Measurements from ENCODE around the gene FIBCD1.
"Not testable (repeated sequence)": the region's sequence is repeated elsewhere in the genome, so short reads cannot be mapped to it uniquely, and the experiment has no call there.

The FIBCD1 gene

DNA sequence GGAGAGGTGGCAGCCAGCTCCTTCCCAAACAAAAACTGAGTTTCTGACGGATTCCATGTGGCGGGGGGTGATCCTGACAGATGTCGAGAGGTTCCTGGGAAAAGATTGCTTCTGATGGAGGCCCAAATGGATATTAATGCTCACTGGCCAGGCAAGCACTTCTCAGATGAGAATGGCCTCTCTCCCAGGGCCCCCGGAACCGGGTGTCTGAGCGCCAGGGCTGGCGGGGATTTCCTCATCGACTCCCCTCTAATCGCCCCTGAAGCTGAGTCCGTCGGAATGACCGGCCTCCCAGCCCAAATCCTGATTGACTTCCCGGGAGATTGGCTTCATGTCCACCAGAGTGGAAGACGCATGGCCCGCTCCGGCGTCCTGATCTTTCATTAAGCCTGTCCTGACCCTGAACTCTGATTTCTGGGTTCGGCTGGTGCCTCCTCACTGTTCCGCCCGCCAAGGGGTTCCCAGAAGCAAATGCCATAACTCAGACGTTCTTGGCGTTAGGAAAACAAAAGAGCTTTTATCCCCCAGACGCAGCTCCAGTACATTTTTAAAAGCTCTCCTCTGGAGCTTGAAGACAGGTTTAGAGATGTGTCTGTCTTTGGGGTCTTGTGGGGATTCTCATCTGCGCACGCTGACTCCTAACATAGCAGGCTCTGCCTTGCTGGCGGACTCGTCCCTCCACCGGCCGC lies 17.6 kb downstream of the FIBCD1 start:
- FAIRE-seq, result no peak

DNA sequence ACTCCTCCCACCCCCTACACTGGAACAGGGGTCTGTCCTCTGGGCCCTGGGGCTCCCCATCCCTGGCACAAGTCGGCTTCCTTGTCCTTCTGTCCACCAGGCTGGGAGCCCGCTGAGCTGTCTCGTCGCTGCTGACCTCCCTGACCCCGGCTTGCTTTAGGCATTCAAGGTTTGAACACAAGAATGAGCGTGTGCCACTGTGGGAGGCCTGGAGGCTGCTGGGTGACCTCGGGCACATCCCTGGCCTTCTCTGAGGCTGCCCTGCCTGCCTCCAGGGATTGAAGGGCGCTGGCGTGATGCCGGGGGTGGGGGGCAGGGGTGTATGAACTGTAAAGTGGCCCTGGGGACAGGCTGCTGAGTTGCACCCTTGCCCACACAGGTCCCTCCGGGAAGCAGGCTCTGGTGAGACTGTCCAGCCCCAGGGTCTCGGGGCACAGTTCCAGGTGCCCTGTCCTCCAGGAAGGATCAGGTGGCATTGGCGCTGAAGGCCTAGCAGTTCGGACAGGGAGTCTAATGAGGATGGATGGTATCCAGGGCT lies 18.2 kb downstream of the FIBCD1 start:
- no peak for FAIRE-seq

DNA sequence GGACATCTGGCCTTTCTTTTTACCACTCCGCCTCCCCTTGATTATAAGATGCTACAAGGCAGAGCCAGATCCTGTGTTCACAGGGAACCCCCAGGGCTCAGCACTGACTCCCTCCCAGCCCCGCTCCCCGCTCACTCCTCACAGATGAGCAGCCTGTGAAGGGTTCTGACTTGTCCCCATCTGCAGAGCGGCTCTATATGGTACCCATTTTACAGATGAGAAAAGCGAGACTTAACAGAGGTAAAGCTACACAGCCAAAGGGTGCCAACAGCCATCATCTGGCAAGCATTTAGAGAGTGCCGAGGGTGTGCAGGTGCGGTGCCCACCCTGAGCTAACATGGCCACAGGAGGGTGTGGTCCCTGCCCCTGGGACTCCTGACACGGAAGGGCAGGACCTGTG lies 18.8 kb downstream of the FIBCD1 start:
- no peak for FAIRE-seq

DNA sequence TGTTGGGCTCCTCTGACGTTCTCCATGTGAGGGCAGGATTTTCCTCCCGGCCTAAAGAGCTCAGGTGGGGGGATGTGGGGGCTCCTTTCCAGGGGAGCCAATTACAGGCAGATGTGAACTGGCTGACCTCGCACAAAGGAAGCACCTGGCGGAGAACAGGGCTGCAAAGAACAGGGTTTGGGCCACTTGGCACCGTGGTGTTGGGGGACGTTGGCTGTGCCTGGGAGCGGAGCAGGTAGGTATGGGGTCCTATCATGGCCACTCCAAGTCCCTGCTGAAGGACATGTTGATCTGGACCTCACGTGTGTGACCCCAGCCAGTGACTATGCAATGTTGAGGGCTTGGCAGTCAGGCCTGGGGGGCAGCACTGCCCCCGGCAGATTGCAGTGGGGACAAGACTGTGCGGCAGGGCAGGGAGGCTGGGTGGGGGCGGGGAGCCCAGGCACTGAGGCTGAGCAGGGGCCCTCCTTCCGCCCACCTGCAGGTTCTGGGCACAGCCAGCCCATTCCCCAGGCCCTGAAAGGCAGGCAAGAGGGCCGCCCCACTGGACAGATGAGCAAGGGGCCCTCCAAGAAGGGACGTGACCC lies 19.4 kb downstream of the FIBCD1 start:
- no peak for FAIRE-seq

DNA sequence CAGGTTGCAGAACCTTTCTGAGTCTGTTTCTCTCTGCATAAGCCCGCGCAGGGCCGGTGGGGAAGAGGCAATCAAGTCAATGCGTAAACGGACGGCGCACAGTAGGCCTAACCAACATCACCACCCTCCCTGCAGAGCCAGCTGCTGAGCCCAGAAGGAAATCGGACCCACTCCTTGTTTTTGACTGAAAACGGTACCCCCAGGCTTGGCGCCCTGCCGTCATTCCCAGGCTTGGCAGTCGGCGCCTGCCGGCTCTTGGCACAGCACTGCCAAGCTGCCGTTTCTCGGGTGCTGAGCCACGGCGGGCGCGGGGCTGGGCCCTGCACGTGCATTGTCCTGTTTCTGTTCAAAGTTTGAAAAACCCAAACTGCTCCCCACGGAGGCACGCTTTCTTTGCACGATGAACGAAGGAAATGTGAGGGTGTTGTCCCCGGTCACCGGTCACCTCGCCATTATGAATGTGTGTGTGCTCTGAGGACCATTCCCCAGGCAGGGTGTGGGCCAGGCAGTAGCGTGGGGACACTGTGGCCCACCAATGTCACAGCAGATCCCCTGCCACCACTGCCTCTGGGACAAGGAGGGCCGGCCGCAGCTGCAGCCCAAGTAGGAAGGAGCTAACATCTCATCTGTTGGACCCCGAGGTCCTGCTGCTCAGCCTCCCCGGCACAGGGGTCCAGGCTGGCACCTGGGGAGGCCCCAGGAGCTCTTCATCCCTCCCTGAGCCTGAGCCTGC lies 20.1 kb downstream of the FIBCD1 start:
- no peak for FAIRE-seq

DNA sequence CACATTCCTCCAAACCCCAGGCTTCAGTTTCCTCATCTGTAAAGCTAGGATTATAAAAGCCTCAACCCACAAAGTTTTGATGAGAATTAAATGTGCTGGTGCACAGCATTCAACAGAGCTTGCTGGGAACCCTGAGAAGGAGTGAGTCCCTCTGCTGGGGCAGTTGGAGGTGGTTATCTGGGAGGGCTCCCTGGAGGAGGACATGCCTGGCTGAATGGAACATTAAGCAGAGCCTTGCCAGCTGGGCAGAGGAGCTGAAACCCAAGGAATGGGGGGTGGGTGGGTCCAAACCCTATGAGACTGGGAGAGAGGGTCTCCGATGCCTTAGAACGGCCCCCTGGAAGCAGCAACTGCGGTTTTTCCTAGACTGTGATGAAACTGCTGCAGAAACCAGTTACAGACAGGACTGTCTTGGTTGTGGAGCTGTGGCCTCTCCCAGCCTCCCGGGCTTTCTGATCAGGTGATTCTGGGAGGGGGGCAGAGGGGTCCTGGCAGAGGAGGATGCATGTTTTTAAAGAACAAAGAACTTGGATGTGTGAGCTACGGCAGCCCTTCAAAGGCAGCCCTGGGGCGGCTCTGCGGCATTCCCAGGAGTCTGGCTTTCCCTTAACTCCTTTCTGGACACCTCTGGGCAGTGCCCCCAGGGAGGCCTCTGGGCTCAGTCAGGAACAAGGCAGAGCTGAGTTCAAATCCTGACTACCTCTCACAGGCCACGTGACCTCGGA lies 20.8 kb downstream of the FIBCD1 start:
- FAIRE-seq, result no peak

DNA sequence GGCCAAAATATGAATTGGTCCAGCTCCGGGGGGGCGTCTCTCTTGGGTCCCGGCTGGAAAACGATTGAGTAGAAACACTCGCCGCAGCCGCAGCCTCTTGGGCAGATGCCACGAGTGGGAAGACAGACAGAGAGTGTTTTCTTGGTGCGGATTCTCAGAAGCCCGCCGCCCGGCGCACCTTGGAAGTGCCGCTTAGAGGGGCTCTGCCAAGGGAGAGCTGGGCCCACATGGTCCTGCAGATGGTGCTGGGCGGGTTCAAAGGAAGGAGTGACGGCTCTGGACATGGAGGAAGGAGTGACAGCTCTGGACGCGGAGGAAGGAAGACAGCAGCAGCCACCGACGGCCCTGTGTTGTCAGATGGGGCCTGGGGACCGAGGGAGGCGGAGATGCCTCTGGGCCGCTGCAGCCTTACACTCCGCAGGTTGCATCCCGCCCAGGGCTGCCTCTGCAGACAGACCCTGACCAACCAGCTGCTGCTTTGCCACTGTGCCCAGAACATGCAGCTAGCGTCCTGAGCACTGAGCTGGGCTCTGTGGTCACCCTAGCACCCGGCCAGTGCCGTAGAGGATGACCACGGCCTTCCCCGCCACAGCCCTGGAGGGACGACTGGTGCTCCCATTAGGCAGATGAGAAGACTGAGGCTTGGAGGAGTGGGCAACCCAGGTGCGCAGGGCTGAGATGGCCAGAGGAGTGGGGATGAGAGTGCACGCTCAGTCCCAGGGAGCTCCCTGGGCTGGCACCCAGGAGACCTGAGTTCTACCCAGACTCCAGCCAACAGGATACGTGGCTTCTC lies 21.7 kb downstream of the FIBCD1 start:
- no peak for FAIRE-seq

DNA sequence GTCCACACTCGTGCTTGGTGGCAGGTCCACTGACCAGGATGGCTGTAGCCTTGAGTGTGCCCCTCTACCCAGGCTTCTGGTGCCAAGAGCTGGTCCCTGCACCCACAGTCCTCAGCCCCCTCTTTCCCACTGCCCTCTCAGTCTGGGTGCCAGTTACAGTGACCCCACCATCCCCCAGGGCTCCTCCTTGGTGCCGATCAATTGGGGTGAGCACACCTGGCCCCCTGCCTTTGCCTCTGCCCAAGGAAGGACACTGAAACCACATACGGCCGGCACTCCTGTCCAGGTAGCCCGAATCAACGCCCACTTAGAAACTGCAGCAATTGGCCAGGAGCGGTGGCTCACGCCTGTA lies 24.0 kb downstream of the FIBCD1 start:
- no peak for FAIRE-seq

DNA sequence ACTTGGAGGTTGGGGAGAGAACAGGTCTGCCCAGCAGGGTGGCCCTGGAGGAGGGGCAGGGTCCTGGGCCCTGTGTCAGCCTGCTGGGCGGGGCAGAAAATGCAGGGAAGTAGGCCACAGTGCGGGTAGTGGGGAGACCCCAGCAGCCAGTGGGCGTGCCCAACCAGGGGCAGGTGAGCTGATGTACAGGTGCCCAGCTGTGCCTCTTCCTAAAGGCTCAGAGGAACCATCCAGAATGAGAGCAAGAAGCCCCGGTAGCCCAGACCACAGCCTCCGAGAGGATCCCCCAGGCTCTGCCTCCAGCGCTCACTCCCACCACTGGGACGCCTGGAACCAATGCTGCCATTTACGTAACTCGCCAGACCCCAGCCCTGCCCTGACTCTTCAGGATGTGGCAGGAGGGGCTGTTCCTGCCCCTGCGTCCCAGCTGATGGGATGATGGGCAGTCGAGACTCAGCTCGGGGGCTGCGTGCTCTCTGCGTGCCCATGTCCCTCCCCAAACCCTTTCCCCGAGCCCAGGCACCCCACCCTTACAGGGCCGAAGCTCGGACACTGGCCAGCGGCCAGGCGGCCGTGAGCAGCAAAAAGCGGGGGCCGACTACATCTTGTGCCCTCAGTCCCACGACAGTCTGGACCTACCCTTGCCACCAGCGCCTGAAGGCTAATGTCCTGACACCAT lies 24.5 kb downstream of the FIBCD1 start:
- FAIRE-seq, result no peak

DNA sequence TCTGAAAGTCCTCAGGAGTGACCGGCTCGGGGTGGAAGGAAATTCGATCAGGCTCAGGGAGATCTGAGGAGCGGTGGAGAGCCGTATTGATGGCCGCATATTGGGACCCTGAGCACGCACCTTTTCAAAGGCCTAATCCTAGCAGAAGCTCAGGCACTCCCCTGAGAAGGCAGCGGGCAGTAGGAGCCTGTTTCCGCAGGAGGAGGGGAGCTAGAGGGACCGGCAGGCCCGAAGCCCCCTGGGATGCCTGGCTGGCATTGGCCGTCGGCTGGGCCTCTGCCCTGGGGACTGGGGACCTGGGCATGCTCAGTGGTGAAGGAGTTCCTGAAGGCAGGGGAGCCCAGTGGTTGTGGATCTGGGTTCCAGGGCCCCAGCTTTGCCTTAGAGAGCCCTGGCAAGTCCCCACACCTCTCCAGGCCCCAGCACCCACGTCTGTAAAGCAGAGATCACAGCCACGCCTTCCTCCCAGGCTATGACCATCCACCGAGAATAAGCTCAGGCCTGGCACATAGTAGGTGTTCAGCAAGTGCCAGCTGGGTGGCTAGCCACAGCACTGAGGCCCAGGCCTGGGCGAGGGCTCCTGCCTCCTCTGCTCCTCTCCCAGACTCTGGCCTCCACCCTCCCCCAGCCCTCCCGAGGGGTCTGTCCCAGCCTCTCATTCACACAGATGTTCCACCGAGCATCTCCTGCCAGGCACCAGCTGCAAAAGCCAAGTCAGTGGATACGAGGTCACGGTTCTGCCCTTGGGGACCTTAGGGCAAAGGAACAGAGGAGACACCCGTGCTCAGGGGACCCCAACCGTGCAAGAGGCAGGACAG lies 25.2 kb downstream of the FIBCD1 start:
- no peak for FAIRE-seq

DNA sequence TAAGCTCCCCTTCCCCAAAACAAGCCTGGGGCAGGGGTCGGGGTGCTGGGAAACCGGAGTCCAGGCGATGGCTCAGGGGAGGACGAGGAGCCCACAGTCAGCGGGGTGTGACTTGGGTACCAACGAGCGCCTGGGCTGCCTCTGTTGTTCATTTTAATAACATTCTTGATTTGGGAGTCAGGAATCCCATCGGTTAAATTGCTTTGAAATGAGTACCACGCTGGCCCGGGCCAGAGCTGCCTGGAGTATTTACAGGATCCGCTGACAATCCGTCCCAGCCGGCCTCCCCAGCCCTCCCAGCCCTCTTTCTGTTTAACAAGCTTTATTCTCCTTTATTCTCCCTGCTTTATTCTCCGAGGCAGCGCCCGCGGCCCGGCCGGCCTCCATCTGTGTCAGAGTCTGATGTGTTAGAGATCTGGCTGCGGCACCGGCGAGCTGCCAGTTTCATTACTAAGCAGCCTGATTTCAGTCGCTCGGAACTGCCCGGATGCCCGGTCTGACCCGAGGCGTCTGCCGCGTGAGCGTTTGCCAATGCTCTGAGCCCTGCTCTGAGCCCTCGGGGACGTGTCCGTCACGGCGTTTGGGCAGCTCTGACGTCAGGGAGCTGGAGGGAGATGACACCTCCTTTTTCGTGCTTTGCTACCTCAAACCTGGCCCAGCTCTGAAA lies 26.0 kb downstream of the FIBCD1 start:
- no peak for FAIRE-seq

DNA sequence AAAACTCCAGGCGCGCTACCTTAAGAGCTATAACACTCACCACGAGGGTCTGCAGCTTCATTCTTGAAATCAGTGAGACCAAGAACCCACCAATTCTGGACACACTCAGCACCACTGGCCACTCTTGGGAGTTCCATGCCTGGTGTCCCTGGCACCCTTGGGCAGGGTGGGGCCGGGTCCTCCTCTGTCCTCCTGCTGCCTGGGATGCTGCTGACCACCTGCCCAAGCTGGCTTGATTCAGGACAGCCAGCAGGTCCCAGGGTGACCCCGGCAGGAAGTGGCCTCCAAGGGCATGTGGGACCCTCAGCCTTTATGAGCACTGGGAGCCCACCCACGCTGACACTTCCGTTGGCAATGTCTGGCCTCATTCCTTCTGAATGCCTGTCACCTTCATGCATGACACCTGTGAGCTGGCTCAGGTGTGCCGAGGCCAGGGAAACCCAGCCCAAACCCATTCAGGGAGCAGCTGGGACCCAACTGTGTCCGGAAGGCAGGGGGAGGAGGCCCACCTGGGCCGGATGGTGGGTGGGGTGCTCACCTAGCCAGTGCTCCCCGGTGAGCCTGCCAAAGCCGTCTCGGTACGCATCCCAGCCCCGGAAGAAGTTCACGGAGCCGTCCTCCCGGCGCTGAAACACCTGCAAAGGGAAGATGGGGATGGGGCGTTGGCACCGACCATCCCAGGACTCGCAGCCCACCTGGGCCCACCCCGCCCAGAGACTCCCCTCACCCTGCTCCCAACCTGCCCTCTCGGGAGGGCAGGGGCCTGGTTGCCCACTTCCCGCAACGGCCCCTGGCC lies 27.6 kb downstream of the FIBCD1 start:
- no peak for FAIRE-seq

DNA sequence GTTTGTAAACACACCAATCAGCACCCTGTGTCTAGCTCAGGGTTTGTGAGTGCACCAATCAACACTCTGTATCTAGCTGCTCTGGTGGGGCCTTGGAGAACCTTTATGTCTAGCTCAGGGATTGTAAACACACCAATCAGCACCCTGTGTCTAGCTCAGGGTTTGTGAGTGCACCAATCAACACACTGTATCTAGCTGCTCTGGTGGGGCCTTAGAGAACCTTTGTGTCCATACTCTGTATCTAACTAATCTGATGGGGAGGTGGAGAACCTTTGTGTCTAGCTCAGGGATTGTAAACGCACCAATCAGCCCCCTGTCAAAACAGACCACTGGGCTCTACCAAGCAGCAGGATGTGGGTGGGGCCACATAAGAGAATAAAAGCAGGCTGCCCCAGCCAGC lies 28.4 kb downstream of the FIBCD1 start:
- not testable (repeated sequence) for FAIRE-seq

DNA sequence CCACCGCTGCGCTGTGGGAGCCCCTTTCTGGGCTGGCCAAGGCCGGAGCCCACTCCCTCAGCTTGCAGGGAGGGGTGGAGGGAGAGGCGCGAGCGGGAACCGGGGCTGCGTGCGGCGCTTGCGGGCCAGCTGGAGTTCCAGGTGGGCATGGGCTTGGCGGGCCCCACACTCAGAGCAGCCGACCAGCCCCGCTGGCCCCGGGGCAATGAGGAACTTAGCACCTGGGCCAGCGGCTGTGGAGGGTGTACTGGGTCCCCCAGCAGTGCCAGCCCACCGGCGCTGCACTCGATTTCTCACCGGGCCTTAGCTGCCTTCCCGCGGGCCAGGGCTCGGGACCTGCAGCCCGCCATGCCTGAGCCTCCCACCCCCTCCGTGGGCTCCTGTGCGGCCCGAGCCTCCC lies 29.0 kb downstream of the FIBCD1 start:
- not testable (repeated sequence) for FAIRE-seq

DNA sequence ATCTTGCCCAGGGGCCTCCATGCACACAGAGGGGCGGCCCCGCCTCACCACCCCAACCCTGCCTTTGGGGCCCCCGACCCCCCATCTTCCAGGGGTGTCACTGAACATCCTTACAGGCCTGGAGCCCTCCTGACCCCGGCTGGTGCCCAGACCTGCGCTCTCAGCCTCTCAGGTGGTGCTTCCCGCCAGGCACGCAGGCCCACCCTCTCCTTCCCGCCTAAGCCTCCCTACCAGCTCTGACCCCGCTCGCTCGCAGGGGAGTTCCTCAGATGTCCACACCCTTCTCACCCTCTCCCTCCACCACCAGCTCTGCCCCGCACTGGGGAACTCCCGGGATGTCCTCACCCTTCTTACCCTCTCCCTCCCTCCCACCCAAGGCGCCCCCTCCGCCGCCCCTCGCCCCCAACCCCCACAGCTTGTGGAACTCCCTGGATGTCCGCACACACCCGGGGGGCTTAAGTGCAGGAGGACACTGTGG lies 30.1 kb downstream of the FIBCD1 start:
- no peak for FAIRE-seq

DNA sequence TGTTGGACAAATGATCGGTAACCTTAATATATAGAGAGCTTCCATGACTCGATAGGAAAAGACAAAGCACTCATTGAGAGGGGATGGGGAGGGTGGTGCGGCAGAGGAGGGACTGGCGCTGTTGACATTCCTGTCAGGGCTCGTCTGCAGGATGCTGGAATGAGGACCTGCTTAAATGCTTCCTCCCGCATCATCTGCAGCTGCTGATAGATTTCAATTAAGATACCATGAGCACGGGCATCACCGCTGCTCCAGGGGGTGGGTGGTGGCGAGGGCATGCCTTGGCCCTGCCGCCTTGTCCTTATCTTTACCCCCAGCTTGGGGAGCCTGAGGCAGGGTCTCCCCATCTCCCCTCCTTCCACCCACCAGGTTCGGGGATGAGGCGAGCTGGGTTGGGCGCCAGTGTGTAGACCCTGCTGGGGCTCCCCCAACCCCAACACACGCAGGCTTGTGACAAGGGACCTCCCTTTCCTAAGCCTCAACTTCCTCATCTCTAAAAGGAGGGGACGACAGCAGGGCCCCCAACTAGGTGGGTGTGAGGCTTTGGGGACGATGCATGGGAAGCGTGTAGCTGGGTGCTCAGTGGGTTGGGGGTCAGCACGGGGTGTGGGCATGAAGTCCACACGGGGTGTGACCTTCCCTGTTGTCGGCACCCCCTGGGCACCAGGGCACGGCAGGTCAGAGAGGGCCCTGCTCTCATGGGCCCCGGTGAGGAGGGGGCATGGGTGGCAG lies 30.7 kb downstream of the FIBCD1 start:
- FAIRE-seq, result no peak

DNA sequence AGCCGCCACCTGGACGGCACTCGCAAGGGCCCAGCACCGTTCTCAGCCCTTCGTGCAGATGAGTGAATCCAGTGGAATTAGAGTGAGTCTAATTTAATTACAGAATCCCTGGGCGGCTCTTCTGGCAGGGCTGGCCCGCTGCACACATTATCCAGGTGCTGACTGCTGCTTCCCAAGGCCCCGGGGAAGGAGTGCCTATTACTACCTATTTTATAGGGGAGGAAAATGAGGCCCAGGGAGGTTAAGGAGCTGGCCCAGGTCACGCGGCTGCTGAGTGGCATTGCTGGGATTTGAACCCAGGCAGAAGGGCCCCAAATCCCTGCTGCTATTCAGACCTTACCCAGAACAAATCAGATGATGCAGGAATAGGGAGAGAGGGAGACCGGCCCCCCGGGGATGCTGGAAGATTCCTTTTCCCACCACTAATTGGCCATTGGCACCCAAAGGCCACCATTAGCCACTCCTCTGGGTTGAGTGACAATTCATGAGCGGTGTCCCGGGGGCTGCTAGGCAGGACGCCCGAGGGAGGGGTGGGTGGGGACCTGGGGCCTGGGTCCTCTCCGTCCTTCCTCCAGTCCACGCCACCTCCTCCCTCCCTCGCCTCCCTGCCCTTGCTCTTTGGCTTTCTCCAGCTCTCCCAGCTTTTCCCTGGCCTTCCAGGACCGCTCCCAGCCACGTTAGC lies 32.2 kb downstream of the FIBCD1 start:
- no peak for FAIRE-seq
